ENCODE results near the gene PDE4C. TPM values are rescaled to one million over a fixed set of nuclear protein-coding genes. Genes with fewer than 3 reads are reported as not detected.
A peak's percentile ranks its signal among the peaks of the same experiment; 100 is the strongest.

Gene PDE4C
- total and polyA plus RNA-seq, 9 of the 15 experiments (the other 6 are each of a cell fraction or from before 2014, with no cell fraction given): 0.04 to 0.91 (median 0.20) TPM; not detected in 1

GRCh38 chr19:18203408-18203862 is 22.8 kb downstream of the PDE4C start (continued):
- TF ChIP-seq, protein P1, sequence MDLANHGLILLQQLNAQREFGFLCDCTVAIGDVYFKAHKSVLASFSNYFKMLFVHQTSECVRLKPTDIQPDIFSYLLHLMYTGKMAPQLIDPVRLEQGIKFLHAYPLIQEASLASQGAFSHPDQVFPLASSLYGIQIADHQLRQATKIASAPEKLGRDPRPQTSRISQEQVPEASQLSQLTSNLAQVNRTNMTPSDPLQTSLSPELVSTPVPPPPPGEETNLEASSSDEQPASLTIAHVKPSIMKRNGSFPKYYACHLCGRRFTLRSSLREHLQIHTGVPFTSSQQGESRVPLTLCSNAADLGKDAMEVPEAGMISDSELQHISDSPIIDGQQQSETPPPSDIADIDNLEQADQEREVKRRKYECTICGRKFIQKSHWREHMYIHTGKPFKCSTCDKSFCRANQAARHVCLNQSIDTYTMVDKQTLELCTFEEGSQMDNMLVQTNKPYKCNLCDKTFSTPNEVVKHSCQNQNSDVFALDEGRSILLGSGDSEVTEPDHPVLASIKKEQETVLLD (IDR thresholded peaks at IDR 0.05): peak; percentile 90
- TF ChIP-seq, protein P2, sequence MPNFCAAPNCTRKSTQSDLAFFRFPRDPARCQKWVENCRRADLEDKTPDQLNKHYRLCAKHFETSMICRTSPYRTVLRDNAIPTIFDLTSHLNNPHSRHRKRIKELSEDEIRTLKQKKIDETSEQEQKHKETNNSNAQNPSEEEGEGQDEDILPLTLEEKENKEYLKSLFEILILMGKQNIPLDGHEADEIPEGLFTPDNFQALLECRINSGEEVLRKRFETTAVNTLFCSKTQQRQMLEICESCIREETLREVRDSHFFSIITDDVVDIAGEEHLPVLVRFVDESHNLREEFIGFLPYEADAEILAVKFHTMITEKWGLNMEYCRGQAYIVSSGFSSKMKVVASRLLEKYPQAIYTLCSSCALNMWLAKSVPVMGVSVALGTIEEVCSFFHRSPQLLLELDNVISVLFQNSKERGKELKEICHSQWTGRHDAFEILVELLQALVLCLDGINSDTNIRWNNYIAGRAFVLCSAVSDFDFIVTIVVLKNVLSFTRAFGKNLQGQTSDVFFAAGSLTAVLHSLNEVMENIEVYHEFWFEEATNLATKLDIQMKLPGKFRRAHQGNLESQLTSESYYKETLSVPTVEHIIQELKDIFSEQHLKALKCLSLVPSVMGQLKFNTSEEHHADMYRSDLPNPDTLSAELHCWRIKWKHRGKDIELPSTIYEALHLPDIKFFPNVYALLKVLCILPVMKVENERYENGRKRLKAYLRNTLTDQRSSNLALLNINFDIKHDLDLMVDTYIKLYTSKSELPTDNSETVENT (CRISPR knock-in tag; IDR thresholded peaks at IDR 0.05): peak; percentile 15; the same call in 1 of the 2 replicates
- peak; percentile 52; the same call in 1 of the 2 replicates for TF ChIP-seq ARID2 (IDR thresholded peaks at IDR 0.05)
- TF ChIP-seq, protein P3, sequence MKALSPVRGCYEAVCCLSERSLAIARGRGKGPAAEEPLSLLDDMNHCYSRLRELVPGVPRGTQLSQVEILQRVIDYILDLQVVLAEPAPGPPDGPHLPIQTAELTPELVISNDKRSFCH (CRISPR knock-in tag; IDR thresholded peaks at IDR 0.05): no peak
- TF ChIP-seq, protein P3 (tag; IDR thresholded peaks at IDR 0.05): 0 out of 2 replicates have a peak, but pooled peaks have one; percentile 21
- TF ChIP-seq NR2F6 (CRISPR knock-in tag; IDR thresholded peaks at IDR 0.05): no peak
- 0 out of 2 replicates have a peak, but pooled peaks have one; percentile 19 for TF ChIP-seq ZNF707 (CRISPR knock-in tag; conservative IDR thresholded peaks at IDR 0.05)
- peak; percentile 38 for TF ChIP-seq KDM5B (IDR thresholded peaks at IDR 0.05; ENCODE audit: insufficient replicate concordance, low read depth, low read length)
- no peak for TF ChIP-seq ZZZ3 (IDR thresholded peaks at IDR 0.05)
- TF ChIP-seq GMEB1 (CRISPR knock-in tag; IDR thresholded peaks at IDR 0.05): peak; percentile 34
- TF ChIP-seq ZNF175 (CRISPR knock-in tag; IDR thresholded peaks at IDR 0.05; ENCODE audit: low read depth): no peak
